GM10847 (cell line): Measurements from ENCODE around the gene SLC34A1.
A peak's percentile ranks its signal among the peaks of the same experiment; 100 is the strongest.

ENCODE experiments used
- POLR2A ChIP-seq: IDR thresholded peaks from 2 replicates; pipeline ENCODE4 v1.6.1; 2011; ENCODE audit not compliant: insufficient read length; ENCODE audit errors: extremely low read depth

The SLC34A1 gene

DNA sequence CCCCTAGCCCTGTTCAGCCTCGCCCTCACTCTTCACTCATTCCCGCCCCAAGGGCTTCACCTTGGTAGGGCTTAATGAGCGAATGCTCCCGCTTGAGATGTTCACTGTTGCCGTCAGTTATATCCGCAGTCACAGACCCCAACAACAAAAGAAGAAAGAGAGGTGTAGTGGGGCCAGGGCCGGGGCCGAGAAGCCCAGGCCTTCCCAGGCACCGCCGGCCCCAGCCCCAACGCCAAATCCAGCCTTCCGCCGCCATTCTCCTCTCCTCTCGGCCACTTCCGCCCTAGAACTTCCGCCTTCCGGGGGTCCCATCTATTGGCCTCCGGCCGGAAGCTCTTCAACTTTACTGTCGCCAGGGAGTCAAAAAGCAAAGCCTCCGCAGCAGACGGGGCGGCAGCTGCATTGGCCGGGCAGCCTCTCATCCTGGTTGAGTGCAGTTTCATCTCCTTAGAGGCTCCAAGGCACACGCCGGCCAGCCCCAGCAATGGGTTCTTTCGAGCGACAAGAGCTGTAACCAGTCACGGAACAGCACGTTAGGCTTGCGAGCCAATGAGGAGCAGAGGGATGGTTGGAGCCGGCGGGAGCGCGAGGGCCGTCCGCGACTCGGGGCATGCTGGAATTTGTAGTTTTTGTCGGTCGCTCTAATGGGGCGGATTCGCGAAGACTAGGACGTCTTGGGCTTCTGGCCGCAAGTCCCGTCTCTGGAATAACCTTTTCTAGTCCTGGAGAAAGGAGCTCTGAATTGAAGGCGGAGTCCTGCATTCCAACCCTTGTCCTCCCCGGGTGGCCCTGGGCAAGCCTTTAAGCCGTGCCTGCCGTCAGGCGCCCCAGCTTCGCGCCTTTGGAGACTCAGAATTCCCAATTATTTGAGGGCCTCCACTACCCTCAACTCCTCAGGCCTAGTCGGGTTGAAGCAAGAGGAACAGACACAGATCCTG lies 32.6 kb upstream of the SLC34A1 start, which contains the start of gene LMAN2:
LMAN2 (minus strand) TSS at position 277 of the 938 bp plus-strand sequence; CDS start at position 256, 21 bp downstream.
- peak; percentile 78 for TF ChIP-seq POLR2A

DNA sequence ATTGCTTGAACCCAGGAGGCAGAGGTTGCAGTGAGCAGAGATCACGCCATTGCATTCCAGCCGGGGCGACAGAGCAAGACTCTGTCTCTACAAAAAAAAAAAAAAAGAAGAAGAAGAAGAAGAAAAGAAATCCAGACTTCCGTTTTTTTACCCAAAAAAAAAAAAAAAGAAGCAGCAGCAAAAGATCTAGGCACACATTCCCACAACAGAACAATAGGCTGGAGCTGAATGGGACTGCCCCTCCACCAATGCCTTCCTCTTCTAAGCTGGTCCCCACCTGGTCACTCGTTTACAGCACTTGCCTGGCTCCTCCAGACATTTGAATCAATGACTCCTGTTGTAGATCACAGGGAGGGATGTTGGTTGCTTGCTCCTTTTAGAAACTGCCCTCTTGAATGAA lies 31.1 kb upstream of the SLC34A1 start:
- TF ChIP-seq POLR2A, result no peak

GRCh38 chr5:177354256-177354655 lies 30.0 kb upstream of the SLC34A1 start:
- no peak for TF ChIP-seq POLR2A

GRCh38 chr5:177354711-177355110 lies 29.5 kb upstream of the SLC34A1 start:
- no peak for TF ChIP-seq POLR2A

DNA sequence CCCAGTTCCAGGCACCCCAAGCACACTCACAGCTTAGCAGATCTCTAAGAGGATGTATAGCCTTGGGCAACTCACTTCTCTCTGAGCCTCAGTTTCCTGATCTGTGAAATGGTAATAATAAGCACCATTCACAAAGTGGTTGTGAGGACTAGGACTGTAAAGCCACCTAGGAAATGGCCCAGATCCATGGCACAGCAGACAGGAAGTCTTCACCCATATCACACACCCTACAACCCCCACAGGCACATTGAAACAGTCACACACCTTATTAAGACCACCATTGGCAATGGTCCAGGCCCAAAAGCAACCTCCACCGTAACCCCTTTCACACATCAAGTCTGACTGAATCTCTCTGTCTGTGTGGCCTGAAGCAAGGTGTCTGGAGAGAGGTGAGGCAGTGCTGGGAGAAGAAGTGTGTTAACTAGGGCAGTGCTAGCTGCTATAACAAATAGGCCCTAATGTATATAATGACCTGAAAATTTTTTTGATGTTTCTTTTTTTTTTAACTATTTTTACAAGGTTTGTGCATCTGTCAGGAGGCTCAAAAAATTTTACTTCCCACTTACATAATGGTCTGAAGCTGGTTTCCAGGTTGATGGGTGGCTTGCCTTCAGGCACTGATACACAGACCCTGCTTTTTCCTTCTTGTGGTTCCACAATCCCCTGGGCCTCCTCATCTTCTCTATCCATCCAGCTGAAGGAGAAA lies 28.9 kb upstream of the SLC34A1 start:
- TF ChIP-seq POLR2A, result no peak

DNA sequence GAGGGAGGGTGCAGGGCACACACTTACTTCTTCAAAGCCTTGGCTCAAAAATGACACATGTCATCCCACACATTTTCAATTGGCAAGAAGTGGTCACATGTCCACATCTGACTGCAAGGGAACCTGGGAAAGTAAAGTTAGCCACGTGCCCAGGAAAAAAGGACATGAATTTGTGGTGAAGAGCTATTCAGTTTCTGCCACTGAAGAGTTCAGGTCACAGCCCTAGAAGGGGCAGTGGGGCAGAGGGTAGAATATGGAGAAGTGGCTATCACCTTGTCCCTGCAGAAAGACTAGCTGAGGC lies 28.4 kb upstream of the SLC34A1 start:
- TF ChIP-seq POLR2A, result no peak

GRCh38 chr5:177356746-177357145 lies 27.5 kb upstream of the SLC34A1 start:
- TF ChIP-seq POLR2A, result no peak

- TF ChIP-seq POLR2A, result no peak
These were observed 27.1 kb upstream of the SLC34A1 start for GRCh38 chr5:177357146-177357458.

- peak; percentile 58 for TF ChIP-seq POLR2A
These were observed 26.5 kb upstream of the SLC34A1 start, which contains the start of gene RGS14 for GRCh38 chr5:177357459-177358351. TSS of gene RGS14 (plus strand) at chr5:177357924. CDS start at chr5:177358025, 101 bp downstream.

- no peak for TF ChIP-seq POLR2A
These were observed 25.8 kb upstream of the SLC34A1 start for GRCh38 chr5:177358370-177358819.

DNA sequence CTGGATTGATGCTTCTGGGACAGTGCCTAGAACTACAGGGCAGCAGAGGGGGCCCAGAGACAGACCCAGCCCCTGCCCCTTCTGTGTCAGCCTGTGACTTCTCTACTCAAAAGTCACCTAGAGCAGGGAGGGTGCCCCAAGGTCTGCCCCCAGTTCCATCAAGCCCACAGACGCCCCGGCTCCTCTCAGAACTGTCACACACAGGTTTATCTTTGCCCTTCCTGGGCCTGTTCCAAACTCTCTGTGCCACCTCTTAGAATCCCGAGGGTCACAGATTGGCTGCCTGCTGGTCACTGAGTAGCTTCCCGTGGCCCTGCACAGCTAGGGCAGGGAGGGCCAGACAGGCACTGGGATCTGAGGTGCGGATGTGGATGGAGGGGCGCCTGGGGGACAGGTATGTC lies 24.8 kb upstream of the SLC34A1 start:
- no peak for TF ChIP-seq POLR2A

DNA sequence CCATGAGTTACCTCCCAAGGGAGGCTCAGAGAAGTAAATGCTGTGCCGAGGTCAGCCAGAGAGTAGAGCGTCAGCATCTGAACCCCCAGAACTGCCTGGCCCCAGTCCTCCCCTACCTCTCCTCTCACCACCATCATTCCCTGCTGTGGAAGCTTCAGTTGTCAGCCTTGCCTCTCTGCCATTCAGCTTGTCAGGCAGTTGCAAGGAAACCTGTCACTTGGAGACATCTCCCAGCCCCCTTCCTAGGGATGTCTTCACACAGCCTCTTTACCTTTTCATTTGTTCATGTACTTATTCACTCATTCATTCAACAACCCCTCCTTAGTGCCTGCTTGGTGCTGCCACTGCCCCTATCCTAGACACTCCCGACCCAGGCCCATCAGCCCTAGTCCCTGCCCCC lies 24.4 kb upstream of the SLC34A1 start:
- no peak for TF ChIP-seq POLR2A

DNA sequence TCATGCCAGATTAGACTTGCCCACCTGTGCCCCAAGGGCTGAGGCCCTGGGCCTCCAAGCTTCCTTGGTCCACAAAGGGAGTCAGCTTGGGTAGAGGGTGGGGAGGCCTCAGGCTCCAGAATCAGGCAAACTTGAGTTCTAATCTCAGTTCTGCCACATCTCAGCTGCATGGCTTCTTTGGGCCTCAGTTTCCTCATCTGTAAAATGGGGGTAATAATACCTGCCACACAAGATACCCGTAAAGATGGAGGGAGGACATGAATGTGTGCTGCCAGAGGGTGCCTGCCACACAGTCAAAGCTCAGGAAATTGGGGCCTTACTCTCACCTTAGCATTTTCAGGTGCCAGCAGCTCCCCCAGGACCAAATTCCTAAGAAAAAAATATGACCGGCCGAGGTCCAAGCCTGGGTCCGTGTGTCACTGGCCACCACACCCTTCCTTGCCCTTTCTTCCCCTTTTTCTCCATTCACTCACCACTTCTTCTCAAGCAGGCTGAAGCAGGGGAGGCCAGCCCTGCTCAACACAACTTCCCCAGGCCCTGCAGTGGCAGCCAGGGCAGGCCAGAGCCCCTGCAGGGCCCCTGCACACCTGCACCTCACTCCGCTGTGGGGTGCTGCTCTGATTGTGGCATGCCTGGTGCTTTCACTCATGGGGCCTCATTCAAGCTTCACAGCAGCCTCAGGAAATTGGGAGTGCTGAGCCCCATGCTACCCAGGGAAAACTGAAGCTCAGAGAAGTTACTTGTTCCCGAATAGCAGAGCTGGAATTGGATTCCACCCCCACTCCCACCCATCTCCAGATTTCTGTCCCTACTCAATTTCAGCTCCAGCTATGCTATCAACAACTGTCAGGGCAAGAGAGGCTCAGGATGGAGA lies 22.6 kb upstream of the SLC34A1 start:
- TF ChIP-seq POLR2A, result no peak

- no peak for TF ChIP-seq POLR2A
These were observed 22.0 kb upstream of the SLC34A1 start for GRCh38 chr5:177362292-177362609.
